Stimulated activated CD4-positive, alpha-beta T cell treated with anti-CD3 and anti-CD28 coated beads, Interleukin-15, amount 100 ng/mL, for 24 hours (primary cell): ENCODE data around the gene ALG5.

Experiments used
- DNase-seq: peaks from one replicate; pipeline ENCODE4 v3.0.0-alpha.2; 2020

Gene ALG5

GRCh38 chr13:36913463-36913862 is 85.7 kb downstream of the ALG5 start:
- DNase-seq = no peak

- no peak for DNase-seq
Measured at GRCh38 chr13:36912973-36913372, 86.2 kb downstream of the ALG5 start.

GRCh38 chr13:36912369-36912768 is 86.8 kb downstream of the ALG5 start:
- DNase-seq = no peak

- no peak for DNase-seq
Measured at GRCh38 chr13:36910545-36910944, 88.6 kb downstream of the ALG5 start.

GRCh38 chr13:36907821-36908220 is 91.3 kb downstream of the ALG5 start:
- no peak for DNase-seq

GRCh38 chr13:36907266-36907665 is 91.9 kb downstream of the ALG5 start:
- no peak for DNase-seq

- no peak for DNase-seq
Measured at GRCh38 chr13:36905944-36906343, 93.2 kb downstream of the ALG5 start.

GRCh38 chr13:36903925-36904595 is 95.1 kb downstream of the ALG5 start:
- no peak for DNase-seq
